ENCODE data around the gene SORL1-AS1.
"Not testable (repeated sequence)": the region's sequence is repeated elsewhere in the genome, so short reads cannot be mapped to it uniquely, and the experiment has no call there.

SORL1-AS1 gene

GRCh38 chr11:121426476-121427399 lies 26.0 kb downstream of the SORL1-AS1 start:
- peak; percentile 43 for DNase-seq

- no peak for DNase-seq
These were observed 26.9 kb downstream of the SORL1-AS1 start for GRCh38 chr11:121425828-121426227.

- DNase-seq, result no peak
These were observed 30.1 kb downstream of the SORL1-AS1 start for GRCh38 chr11:121422675-121423074.

GRCh38 chr11:121421149-121421901 lies 31.4 kb downstream of the SORL1-AS1 start:
- DNase-seq, result no peak

- DNase-seq, result no peak
These were observed 32.4 kb downstream of the SORL1-AS1 start for GRCh38 chr11:121420398-121420797.

- DNase-seq, result no peak
These were observed 32.9 kb downstream of the SORL1-AS1 start for GRCh38 chr11:121419836-121420235.

- DNase-seq, result peak; percentile 56
These were observed 34.1 kb downstream of the SORL1-AS1 start for GRCh38 chr11:121418625-121419114.

GRCh38 chr11:121417607-121418006 lies 35.2 kb downstream of the SORL1-AS1 start:
- DNase-seq, result no peak

- DNase-seq, result peak; percentile 73
These were observed 35.7 kb downstream of the SORL1-AS1 start for GRCh38 chr11:121417055-121417551.

- DNase-seq, result no peak
These were observed 36.9 kb downstream of the SORL1-AS1 start for GRCh38 chr11:121415856-121416255.

- no peak for DNase-seq
These were observed 38.4 kb downstream of the SORL1-AS1 start for GRCh38 chr11:121414141-121414913.

GRCh38 chr11:121412711-121413415 lies 39.9 kb downstream of the SORL1-AS1 start:
- no peak for DNase-seq

GRCh38 chr11:121412000-121412587 lies 40.7 kb downstream of the SORL1-AS1 start:
- DNase-seq, result no peak

GRCh38 chr11:121411330-121411729 lies 41.4 kb downstream of the SORL1-AS1 start:
- DNase-seq, result not testable (repeated sequence)

- DNase-seq, result not testable (repeated sequence)
These were observed 42.7 kb downstream of the SORL1-AS1 start for GRCh38 chr11:121410041-121410440.

GRCh38 chr11:121408830-121409229 lies 43.9 kb downstream of the SORL1-AS1 start:
- no peak for DNase-seq

- no peak for DNase-seq
These were observed 46.5 kb downstream of the SORL1-AS1 start for GRCh38 chr11:121406291-121406690.

- DNase-seq, result no peak
These were observed 47.1 kb downstream of the SORL1-AS1 start for GRCh38 chr11:121405646-121406045.

GRCh38 chr11:121394785-121395184 lies 58.0 kb downstream of the SORL1-AS1 start:
- no peak for DNase-seq

GRCh38 chr11:121393855-121394254 lies 58.9 kb downstream of the SORL1-AS1 start:
- no peak for DNase-seq

- no peak for DNase-seq
These were observed 60.9 kb downstream of the SORL1-AS1 start for GRCh38 chr11:121391914-121392313.

All from hindlimb muscle (tissue), 1 donor.